ENCODE measurements around the gene TMCC3.
"Not testable (repeated sequence)": the region's sequence is repeated elsewhere in the genome, so short reads cannot be mapped to it uniquely, and the experiment has no call there.

Gene TMCC3

GRCh38 chr12:94633401-94633800 lies 17.0 kb downstream of the TMCC3 start:
- DNase-seq (ENCODE audit: low spot score), result no peak

GRCh38 chr12:94631058-94631457 lies 19.3 kb downstream of the TMCC3 start:
- no peak for DNase-seq (ENCODE audit: low spot score)

DNA sequence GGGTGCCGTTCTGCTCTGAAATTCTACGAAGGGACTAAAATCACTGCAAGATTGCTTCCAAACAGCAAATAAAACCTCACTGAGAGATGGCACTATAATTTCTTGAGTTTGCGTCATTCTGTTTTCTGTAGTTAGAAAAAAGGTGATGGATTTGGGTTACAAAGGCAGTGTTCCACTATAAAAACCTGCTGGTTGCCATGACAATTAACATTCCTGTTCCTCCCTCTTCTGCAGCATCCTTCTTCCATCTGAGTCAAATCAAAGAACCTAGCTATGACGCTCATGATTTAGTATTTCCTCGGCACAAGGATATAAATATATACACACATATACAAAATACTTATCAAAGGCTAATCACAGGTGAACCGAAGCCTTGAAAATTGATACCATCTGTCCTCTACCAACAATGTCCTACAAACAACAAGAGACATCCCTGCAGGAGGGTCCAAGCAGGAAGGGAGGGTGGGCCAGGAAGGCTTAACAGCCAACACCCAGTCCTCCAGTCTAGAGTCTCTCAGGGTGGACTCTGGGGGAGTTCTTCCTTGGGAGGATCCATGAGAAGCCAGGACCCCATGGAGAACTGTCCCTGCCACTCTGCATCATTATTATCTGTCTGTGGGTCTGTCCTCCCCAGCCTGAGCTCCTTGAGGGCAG lies 21.4 kb downstream of the TMCC3 start:
- DNase-seq (ENCODE audit: low spot score), result no peak

GRCh38 chr12:94628369-94628768 lies 22.0 kb downstream of the TMCC3 start:
- no peak for DNase-seq (ENCODE audit: low spot score)

- DNase-seq (ENCODE audit: low spot score), result no peak
Observed at GRCh38 chr12:94625531-94625930, 24.8 kb downstream of the TMCC3 start.

DNA sequence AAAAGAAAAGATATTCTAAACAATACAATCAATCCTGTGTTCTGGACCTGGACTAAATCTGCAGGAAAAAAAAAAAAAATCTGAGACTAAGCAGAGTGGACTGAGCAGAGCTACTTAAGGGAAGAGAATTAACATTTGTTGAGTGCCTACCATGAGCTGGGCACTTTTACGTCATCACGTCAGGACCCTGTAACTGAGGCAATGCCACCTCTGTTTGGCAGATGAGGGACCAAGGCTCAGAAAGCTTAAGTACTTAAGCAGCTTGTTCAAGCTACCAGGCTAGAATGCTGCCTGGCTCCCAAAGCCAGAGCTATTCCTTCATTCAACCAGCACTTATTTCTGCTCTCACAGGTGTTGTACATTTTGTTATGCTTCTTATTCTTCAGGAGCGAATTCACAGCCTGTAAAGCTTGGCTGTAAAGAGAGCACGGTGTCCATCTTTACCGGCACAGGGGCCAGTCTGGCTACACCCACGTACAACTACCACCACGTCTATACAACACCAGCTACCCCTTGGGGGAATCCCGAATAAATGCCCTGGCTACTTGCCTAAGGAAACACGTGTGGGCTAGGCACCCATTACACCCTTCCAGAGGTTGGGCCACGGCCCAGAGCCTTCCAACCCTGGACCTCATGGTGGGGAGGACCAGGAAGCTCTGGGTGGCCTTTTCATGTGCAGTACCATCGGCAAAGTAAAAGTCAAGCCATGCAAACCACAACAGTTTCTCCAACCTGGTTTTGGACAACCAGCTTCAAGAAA lies 27.0 kb downstream of the TMCC3 start:
- DNase-seq (ENCODE audit: low spot score), result no peak

DNA sequence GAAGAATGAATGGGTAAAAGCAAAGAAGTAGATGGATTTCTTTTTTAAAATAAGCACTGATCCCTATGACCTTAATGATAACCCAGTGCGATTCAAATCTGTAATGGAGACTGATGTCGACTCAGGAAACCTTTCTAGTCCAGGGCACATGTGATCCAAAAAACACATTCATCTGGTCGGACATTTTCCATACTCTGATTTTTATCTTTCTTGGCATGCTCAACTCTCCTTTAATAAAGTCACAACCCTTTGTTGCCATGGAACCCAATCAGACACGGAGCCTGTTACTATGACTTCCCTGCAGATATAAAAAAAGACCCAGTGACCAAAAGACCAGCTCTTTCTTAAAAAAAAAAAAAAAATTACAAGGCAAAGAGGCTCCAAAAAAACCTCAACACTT lies 27.9 kb downstream of the TMCC3 start:
- DNase-seq (ENCODE audit: low spot score), result peak; percentile 52

- no peak for DNase-seq (ENCODE audit: low spot score)
Observed at GRCh38 chr12:94621662-94622359, 28.5 kb downstream of the TMCC3 start.

DNA sequence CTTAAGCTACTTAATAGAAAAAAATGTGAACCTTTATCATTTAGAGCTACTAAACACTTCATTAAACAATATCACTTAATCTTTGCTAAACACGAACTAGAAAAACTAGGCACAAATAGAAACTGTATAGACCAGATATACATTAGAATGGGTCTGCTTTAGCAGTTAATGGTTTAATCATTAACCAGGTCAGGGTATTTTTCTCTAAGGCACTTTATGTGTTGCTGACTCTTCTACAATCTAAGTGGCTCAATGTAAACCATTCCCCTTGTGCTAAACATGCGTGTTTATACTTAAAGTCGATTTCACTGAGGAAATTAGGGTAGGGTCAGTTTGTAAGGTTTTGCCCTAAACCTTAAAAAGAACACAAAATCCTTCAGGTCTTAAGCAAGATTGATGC lies 29.7 kb downstream of the TMCC3 start:
- DNase-seq (ENCODE audit: low spot score), result no peak

- no peak for DNase-seq (ENCODE audit: low spot score)
Observed at GRCh38 chr12:94618995-94619695, 31.2 kb downstream of the TMCC3 start.

DNA sequence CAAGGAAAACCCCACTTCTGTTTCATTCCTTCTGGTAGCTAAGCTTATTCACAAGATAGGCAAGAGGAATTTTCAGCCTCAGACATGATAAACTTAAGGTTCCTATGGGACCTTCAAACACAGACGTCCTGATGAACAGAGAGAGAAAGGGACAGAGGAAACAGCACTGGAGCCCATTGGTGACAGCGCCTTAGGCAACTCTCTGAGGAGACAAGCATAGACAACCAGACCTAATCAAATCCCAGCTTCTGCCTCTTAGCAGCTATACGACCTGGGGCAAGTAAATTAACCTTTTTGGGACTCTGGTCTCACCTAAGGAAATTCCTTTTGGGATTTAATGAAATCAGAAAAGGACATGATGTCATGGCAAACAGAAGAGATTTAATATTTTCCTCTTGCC lies 33.3 kb downstream of the TMCC3 start:
- no peak for DNase-seq (ENCODE audit: low spot score)

DNA sequence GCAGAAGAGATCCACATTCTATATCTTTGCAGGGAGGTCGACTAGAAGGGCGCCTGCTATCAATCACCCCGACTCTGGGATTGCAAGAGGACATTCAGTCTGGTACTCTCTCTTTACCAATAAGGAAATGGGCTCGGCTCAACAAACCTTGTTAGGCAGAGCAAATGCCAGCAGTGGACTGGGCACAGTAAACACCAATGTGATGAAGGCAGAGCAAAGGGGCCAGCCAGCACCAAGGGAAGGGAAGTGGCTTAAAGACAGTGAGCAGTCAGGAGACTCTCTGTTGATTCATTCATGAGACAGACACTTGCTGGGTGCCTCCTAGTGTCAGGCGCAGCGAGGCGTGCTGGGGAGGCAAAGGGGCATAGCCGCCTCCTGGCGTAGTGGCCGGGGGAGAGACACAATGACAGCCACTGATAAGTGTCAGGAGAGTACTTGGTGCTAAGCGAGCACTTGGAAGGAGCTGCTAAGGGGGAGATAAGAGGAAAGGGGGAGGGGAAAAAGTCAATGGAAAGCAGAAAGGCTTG lies 34.1 kb downstream of the TMCC3 start:
- peak; percentile 78 for DNase-seq (ENCODE audit: low spot score)

- peak; percentile 83 for DNase-seq (ENCODE audit: low spot score)
Observed at GRCh38 chr12:94615260-94616181, 34.8 kb downstream of the TMCC3 start.

DNA sequence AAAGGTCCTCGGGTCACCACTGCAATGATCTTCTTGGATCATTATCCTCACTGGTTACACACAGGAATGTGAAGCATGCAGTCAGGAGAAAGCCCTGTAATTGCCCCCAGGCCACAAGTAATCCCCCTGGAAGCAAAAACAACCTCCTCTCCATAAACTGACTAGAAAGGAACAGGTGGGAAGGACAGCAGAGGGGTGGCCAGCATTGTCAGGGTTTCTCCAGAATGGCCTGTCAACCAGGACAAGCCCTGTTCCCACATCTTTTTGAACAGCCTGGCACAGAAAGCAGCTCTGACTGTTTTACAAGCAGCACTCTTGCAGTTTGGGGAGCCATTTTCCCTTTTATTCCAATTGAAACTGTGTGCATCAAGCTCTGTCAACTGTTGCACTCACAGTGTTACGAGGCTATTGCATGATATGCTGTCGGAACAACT lies 36.1 kb downstream of the TMCC3 start:
- DNase-seq (ENCODE audit: low spot score), result no peak

- DNase-seq (ENCODE audit: low spot score), result no peak
Observed at GRCh38 chr12:94609917-94610443, 40.4 kb downstream of the TMCC3 start.

DNA sequence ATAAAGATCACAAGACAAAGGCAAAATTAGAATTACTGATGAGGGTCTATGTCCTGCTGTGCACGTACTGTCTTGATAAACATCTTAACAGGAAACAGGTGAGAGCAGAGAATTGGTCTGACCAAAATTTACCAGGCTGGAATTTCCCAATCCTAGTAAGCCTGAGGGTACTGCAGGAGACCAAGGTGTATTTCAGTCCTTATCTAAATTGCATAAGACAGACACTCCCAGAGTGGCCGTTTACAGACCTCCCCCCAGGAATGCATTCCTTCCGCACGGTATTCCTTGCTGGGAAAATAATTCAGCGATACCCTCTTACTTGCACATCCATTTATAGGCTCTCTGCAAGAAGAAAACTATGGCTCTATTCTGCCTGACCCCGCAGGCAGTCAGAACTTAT lies 43.5 kb downstream of the TMCC3 start:
- not testable (repeated sequence) for DNase-seq (ENCODE audit: low spot score)

- DNase-seq (ENCODE audit: low spot score), result no peak
Observed at GRCh38 chr12:94604366-94604698, 46.0 kb downstream of the TMCC3 start.

- no peak for DNase-seq (ENCODE audit: low spot score)
Observed at GRCh38 chr12:94603434-94604365, 46.7 kb downstream of the TMCC3 start.

DNA sequence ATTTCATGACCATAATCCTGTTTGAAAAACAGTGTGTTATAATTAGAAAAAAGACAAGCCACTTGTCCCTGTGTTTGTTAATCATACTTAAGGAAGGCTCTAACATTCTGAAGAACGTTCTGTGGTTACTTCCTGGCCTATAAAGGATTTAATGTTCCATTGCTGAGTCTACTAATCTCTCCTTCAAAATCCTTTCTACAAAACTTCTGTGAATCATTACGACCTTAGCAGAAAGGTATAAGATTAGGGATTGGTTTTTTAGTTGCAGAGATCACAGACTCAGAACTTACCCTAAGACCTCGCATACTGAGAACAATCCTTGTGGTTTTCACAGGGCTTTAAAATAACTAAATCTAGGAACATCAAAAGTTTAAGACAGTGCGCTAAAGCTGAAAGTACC lies 48.3 kb downstream of the TMCC3 start:
- no peak for DNase-seq (ENCODE audit: low spot score)

GRCh38 chr12:94601307-94601706 lies 49.0 kb downstream of the TMCC3 start:
- DNase-seq (ENCODE audit: low spot score), result not testable (repeated sequence)

Data from COLO829 (cell line).